HG02798 (cell line): ENCODE results near the gene LINGO1.

Experiments
- ATAC-seq: cut with Tn5 transposase; IDR thresholded peaks from one replicate; pipeline ENCODE4 v1.9.1; 2021; ENCODE audit warnings: mild to moderate bottlenecking; ENCODE audit not compliant: unreplicated experiment, poor library complexity

Gene LINGO1

DNA sequence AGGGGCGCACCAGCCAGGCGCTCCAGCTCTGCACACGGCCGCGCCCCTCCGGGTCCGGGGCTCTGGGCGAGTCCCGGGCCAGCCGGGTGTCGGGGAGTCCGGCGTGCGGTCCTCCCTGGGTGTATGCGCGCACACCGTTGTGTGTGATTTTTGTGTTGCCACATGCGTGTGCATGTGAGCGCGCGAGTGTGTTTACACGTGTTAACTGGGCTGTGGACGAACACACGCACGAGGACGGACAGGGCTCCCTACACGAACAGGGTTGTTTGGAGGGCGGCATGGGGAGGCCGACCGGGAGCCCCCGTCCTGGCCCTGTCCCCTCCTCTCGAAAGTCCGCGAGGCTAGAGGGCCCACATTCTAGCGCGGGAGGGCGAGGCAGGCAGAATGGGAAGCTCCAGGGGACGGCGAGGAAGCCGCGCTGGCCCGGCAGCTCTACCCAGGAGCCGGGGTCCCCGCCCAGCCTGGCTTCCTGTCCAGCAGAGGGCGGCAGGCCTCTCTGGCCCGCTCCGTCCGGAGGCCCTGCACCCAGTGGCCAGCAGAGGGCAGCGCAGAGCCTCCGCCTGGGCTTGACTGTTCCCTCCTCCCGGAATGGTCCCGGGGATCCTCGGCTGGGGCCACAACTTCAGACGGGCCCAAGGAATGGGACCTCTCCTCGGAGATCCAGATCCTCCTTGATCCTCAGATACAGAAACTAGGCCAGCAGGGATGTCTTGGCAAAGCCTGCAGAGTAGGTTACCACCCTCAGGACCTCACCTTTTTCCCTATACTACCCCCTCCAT is 611 bp upstream of the LINGO1 start:
- ATAC-seq = peak; percentile 83

DNA sequence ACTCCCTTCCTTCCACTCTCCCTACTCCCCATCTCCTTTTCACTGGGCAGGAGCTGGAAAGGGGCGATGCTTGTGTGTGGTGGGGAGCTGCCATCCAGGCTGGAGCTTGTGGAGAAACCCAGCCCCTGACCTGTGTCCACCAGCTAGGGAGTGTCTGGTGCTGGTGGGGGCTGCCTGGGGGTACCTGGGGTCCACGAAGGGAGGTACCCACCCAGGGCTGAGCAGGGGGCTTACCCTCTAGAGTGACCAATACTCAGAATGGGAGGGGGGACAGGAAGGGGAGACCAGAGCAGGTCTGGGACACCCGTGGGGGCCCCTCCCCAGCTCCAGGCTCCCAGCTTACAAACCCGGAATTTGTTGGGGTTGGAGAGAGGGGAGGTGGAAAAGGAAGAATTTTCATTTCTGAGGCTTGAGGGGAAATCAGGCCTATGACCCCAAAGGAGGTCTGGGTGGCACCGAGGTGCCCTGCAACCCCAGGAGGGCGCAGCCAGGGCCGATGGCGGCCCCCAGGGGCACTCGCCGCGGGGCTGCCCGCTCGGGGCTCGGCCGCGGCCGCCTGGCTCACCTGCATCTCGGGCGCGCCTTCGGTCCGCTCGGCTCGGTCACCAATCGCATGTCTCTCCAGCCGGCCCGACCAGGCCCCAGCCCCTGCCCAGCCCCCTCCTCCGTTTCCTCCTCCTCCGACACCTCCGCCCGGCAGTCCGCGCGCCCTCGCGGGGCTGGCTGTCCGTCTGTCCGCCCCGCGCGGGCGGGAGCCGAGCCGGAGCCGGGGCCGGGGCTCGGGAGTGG is 773 bp downstream of the LINGO1 start:
- ATAC-seq = no peak

DNA sequence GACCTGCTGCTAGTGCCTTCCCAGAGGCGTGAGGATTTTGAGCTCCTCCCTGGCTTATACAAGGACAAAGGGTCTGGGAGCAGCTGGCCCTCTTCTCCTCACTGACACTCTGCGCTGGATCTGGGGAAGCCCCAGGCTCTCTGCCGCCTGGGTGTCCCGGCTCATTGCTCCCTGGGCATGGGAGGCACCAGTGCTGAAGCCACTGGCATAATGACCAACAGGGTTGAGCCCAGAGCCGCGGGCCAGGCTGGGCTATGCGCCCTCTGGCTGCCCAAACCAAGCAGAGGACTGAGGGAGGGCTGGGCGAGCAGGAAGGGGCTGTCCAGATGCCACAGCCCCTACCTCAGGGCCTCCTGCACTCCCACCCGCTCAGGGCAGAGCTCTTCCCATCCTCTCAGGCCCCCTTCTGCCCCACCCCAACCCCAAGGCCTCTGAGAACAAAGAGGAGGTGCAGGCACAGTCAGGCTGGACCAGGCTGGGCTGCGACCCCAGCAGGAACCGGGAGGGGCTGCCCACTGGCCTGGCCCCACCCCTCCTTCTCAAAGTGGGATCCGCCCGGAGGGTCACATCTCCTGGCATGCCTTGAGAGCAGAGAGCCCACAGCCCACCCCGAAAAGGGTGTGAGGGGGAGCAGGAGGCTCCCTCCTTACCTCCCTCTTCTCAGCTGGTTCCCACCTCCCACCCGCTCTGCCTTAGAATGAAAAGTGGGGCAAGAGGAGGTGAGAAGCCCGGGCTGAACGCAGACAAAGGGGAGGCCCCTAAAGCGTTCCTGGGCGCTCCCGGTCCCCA is 1.6 kb downstream of the LINGO1 start:
- ATAC-seq = no peak

DNA sequence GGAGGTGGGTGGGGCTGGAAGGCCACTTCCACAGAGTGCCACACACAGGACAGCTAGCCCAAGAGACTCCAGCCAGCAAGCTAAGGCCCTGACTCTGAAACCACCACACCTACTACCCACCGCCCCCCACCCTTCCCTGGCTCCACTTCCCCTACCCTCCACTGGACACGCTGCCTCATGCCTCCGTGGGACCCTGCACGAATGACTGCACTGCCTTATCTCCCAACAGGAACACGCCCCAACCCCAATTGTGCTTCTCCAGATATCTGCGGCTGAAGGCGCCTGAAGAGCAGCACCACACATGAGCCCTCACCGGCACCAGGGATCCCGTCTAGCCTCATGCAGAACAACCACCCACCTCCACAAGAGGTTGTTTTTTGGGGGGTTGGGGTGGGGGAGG is 2.7 kb downstream of the LINGO1 start:
- ATAC-seq = no peak

DNA sequence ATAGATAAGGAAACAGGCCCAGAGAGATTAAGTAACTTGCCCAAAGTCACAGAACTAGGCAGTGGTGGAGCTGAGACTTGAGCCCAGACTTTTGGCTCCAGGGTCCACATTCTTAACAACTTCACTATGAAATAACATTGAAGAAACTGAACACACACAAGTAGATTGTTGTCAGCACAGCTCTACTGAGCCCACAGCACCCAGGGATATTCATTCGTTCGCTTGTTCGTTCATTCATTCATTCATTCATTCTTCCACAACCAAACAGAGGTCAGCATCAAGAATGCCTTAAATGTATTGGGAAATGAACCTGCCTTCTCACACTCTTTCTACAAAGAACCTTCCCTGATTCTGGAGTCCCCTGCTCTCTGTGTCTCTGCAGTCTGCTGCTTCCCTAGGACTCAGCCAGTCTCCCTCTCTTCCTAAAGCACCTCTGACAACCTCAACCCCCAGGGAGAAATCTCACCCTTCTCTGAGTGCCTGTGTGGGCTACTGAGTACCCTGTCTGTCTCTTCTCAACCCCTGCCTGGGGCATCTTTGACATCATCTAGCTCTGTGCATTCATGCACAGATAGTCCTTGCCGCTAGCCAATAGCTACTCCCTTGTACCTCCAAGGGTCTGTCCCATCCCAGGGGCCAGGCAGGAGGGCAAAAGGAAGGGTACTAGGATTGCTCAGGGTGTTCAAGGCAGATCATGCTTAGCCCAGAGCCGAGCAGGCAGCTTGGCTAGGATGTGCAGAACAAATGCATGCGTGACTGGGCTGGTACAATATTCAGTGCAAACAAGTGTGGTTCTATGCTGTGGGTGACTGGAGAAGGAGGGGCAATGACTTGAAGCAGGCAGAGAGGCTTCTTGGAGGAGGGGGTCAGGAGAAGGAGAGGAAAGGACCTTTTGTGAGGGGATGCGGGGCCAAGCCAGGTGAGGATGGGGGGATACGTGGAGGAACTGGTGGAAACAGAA is 3.4 kb downstream of the LINGO1 start:
- no peak for ATAC-seq

DNA sequence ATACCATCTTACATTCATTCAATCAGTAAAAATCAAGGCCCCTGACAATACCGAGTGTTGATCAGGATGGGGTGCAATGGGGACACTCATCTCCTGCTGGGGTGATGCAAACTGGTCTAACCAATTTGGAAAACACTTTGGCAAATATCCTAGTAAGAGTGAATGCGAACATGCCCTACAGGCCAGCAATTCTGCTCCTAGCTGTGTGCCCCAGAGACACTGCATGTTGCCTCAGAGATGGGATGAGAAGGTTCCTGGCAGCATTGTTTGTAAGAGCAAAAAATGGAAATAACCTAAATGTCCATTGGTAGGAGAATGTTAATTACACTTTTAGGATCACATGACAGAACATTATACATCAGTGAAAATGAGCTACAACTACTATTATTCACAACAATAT is 4.7 kb downstream of the LINGO1 start:
- no peak for ATAC-seq

DNA sequence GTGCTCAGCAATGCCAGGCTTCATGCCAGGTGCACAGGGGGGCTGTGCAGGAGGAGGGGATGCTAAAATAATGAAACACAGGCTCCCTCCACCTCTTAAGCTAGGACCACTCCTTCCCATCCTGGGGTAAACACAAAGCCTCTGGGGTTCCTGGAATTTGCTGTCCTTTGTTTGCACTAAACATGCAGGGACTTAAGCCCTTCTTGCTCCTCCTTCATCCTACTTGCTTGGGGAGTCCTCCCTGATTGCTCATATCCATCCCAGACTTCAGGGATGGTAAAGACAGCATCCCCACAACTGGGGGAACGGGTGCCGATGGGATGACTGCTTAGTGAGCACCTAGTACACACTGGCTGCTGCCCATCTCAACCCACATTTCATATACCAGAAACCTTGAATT is 5.1 kb downstream of the LINGO1 start:
- no peak for ATAC-seq

DNA sequence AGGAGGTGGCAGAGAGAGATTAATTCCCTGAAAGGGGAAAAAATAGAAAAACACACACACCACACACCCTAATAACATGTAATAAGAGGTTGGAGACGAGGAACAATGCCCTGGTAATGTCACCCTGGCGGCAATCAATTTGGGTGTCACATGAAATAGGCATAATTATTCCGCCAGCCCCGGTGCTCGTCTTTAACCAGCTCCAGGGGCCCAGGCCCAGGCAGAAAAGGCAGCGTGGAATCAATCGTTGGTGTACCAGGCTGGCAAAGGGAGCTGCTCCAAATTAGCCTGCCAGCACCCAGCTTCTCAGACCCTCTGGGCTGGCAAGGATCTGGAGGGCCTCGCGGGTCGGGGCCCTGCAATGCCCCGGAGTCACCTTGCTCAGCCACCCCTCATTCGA is 5.6 kb downstream of the LINGO1 start:
- no peak for ATAC-seq

DNA sequence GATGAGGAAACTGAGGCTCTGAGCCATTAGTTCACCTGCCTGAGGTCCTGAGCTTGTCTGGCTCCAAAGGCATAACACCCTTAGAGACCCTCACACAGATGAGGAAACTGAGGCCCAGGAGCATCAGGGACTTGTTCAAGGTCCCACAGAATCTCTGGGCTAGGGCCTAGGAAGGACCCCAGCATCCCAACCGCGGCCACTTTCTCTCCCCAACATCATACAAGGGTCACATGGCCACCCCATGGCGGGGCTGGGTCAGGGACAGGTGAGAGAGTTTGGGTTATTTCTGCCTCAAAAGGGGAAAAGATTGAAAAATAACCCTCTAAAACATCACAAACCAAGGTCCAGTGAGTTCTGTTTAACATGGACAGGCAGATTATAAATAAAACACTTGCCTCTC is 6.7 kb downstream of the LINGO1 start:
- ATAC-seq = no peak

DNA sequence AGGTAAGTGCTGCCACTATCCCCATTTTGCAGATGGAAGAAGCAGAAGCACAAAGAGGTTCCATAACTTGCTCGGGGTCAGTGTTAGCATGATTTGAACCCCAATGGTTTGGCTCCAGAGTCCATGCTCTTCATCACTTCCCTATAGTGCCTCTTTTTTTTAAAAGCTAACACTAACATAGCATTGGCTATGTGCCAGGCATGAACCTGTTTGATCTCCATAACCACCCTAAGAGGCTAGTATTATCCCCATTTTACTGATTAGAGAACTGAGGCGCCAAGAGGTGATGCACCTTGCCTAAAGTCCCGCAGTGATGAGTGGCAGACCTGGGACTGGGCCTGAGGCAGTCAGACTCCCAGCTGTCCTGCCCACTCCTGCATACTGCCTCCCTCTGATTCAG is 7.3 kb downstream of the LINGO1 start:
- no peak for ATAC-seq

DNA sequence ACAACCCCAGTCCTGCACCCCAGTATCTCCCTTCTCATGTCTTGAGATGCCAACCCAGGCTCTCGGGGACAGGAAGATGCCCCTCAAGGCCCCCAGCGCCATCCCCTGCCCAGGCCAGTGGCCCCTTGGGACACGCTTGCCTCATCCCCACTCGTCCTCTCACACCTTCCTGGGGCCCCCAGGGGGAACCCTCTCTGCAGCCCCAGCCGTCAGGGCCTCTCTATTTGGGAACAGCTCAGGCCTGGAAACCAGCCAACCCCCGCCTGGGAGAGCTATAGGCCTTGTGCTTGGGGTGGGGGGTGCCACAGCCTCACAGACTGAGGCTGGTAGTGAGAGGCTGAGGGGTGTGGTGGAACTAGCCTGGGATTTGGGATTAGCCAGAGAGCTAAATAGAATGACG is 7.8 kb downstream of the LINGO1 start:
- no peak for ATAC-seq

DNA sequence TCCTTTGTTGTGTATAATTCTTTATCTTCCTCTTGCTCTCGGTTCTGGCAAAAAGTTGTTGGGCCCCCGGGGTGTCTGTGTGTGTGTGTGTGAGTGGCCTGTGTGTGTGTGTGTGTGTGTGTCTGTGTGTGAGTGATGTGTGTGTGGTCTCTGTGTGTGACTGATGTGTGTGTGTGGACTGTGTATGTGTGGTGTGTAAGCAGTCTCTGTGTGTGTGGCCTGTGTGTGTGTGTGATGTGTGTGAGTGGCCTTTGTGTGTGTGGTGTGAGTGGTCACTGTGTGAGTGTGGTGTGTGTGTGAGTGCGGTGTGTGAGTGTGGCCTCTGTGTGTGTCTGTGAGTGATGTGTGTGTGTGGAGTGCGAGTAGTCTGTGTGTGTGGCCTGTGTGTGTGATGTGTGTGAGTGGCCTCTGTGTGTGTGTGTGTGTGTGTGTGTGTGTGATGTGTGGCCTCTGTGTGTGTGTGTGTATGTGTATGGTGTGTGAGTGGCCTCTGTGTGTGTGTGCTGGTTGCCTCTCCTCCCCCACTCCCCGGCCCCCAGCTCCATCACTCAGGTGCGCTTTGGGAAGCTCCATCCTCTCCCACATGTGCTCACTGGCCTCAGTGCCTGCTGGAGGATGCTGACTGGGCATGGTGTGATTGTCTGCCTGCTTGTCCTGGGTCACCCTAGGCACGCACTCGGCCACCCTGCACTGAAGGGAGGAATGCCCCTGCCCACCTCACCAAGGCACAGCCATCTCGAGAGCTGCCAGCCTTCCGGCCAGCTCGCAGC is 8.8 kb downstream of the LINGO1 start:
- no peak for ATAC-seq

DNA sequence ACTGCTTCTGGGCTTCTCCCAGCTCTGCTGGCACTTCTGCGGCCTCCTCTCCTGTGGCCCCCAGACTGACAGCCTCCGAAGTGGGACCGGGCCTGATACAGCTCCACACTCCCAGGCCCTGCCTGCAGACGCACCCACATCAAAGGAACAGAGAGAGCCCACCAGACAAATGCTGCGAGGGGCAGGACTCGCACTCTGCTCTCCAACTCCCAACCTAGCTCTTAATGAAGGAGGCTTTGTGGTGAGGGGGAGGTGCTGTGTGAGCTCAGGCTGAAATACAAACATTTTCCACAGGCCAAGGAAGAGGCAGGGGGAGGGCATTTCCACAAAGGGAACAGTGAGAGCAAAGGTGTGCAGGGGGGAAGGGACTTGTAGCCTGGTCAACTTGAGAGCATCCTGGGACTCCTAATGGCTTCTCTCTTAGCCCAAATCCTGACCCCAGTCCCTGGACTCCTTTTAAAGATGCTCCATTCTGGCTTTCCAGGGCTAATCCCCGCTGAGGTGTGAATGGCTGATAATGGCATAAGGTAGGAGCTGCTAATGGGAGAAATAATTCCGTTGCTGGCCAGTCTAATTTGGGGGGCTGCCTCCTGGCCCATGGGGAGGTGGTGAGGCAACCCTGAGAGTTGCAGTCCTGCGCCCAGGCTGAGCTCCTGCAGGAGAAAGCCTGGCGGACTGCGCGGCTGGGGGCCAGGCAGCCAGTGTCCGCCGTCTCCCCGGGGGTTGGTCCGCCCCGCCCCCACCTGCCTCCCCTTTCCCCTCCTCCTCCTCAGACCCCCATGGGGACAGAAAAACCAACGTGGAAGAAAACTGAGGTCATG is 9.6 kb downstream of the LINGO1 start:
- no peak for ATAC-seq

DNA sequence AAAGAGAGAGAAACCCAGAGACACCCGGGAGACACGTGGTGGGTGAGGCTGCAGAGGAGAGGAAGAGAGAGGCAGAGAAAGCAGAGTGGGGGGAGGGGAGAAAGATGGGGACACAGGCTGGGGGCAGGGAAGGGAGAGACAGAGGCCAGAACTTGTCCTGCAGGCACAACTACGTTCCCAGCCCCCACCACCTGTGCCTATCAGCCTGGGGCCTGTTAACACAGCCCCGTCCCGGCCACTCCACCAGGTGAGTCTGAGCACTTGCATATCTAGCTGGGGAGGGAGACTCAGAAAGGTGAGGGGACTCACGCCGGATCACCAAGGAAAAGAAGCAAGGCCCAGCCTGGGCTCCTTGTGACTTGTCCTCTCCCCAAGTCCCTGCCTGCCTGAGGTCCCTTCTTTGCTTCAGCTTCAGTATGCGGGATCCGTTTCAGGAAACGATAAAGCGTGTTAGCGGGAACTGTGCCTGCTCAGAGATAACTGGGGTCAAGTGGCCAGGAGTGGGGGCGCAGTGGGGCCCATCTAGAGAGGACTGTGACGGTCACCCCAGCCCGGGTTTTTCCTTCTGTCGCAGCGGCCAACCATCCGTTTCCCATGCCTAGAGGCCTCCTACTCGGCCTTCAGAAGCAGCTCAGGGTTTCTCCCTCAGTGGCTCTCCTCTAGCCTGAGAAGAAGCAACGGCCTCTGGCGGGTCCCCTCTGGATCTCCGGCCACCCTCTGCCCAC is 10.3 kb downstream of the LINGO1 start:
- no peak for ATAC-seq

DNA sequence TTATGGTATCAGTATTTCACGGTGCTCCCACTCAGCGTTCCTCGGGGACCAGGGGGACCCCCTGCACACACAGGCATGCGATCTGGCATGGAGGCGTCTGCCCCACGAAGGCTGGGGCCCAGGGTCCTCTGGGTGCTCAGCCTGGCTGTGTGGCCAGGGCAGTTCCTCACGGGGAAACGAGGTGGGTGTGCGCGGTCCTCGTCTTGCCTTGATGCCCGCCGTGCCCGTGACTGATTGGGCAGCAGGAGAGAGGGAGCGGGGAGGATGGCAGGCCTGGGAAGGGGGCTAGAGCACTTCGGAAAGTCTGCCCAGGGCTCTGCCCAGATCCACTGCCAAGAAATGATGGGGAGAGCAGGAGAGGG is 10.9 kb downstream of the LINGO1 start:
- no peak for ATAC-seq

DNA sequence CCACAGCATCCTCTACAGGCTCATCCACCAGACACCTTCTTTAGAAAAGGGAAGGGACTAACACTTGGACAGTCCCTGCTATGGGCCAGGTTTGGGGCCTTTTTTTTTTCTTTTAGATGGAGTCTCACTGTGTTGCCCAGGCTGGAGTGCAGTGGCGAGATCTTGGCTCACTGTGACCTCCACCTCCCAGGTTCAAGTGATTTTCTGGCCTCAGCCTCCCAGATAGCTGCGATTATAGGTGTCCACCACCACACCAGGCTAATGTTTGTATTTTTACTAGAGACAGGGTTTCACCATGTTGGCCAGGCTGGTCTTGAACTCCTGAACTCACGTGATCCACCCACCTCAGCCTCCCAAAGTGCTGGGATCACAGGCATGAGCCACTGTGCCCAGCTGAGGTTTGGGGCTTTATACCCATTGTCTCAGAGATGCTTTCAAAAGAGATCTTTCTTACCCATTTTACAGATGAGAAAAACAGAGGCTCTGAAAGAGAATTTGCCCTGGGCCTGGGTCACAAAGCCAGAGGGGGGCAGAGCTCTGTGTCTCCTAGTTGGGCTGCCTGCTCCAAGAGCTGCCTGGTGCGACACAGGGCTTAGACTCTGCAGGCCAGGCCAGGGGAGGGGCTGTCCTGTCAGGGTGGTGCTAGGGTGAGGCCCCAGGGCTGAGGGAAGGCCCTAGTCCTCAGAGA is 11.6 kb downstream of the LINGO1 start:
- ATAC-seq = no peak

DNA sequence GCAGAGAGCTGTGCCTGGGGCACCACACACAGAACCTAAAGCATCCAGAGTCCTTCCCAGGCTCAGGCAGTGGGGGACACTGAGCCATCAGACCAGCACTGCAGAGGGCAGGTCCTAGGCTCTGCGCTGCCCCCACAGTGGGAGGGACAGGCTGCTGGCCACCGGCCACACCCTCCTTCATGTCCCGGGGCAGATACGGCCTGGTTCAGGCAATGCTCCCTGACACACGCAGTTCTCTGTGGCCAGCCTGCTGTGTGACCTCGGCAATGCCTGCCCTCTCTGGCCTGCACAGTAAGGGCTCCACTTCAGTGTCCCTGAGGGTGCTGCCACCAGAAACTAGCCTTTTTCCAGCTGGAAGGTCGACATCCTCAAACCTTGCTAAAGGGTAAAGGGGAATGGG is 12.4 kb downstream of the LINGO1 start:
- ATAC-seq = no peak
